ENCODE measurements around the gene RHEB. TPM values are rescaled to one million over a fixed set of nuclear protein-coding genes. Genes with fewer than 3 reads are reported as not detected.
"Not testable (repeated sequence)": the region's sequence is repeated elsewhere in the genome, so short reads cannot be mapped to it uniquely, and the experiment has no call there.

RHEB gene
- total RNA-seq, 2 donors from 2014 or later, result 53.4 to 69.7 TPM

- intact Hi-C loops (cut with DNase I, micrococcal nuclease), result no loop called here
- DNase-seq, result no peak
- peak; percentile 29 for ATAC-seq
Observed at GRCh38 chr7:151537818-151538561, 18.3 kb upstream of the RHEB start.

DNA sequence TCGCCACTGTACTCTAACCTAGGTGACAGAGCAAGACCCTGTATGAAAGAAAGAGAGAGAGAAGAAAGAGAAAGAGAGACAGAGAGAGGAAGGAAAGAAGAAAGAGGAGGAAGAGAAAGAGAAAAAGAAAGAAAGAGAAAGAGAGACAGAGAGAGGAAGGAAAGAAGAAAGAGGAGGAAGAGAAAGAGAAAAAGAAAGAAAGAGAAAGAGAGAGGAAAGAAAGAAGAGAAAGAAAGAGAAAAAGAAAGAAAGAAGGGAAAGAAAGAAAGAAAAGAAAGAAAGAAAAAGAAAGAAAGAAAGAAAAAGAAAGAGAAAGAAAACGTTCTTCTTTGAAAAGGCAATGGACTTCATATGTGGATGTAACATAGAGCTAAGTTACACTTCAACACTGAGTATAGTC, 16.5 kb upstream of the RHEB start:
- ATAC-seq; DNase-seq; intact Hi-C loops (cut with DNase I, micrococcal nuclease): not testable (repeated sequence)

DNA sequence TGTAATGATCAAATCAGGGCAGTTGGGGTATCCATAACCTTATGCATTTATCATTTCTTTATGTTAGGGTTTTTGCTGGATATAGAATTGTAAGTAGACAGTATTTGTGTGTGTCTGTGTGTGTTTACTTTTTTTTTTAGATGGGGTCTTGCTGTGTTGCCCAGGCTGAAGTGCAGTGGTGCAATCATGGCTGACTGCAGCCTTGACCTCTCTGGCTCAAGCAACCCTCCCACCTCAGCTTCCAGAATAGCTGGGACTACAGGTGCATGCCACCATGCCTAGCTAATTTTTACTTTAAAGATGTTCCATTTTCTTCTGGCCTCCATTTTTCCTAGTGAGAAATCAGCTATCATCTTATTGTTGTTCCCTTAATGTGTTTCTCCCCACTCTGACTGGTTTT, 10.1 kb upstream of the RHEB start:
- no peak for ATAC-seq
- intact Hi-C loops (cut with DNase I, micrococcal nuclease), result no loop called here
- no peak for DNase-seq

- DNase-seq (no peak), ATAC-seq (no peak)
- intact Hi-C loops (cut with DNase I, micrococcal nuclease), result no loop called here
Observed at GRCh38 chr7:151524845-151525244, 5.2 kb upstream of the RHEB start.

DNA sequence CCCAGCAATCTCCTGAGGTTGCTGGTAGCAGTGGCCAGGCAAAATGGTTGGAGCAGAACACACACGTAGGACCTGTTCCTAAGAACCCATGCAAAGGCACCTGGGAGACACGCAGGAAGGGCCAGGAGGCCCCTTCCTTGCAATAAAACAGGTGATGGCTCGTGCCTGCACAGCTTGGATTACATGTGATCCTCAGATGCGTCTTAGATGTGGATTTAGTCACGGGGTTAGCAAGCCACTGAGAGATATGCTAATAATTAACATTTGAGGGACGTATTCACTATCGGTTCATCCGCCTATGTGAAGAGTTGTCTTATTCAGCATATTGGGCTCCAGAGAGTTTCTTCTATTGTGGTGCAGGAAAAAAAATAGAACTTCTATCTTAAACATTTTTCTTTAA, 4.6 kb upstream of the RHEB start:
- ATAC-seq (no peak), DNase-seq (no peak)
- intact Hi-C loops (cut with DNase I, micrococcal nuclease), result no loop called here

DNA sequence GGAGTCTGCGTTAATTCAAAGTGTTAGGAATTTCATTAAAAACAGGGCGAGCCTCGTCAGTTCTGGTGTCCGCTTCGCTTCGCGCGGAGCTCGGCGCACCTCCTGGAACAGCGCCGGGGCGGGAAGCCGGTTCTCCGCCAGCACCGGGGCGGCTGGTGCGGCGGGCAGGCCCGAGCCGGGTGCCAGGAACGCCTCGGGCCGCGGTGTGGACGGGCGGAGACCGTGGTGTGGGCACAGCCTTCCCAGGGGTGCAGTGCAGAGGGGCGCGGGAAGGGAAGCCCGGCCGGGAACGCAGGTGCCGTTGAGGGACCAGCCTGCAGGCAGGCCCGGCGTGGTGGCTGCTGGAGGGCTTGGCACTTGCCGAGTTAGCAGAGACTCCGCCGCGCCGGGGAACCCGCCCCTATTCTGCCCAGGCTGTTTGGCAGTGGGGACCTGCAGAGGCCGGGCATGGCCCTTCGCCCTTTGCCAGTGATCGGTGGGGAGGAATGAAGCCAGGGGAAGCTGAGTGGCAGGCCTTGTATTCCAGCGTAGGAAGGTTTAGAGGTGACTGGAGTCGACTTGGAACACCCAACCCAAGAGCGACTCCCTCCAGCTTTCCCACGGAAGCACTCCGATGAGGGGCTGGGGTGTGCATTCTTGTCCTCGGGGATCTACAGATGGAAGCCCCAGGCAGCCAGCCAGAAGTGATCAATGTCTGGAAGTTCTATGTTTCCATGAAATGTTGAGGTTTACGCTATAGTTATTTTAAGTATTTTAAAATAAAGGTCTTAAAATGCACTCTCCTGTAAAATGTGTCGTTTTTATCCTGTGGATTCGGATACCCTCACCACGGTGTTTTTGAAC, 945 bp upstream of the RHEB start:
- peak; percentile 53 to 72 for DNase-seq
- intact Hi-C loops (cut with DNase I, micrococcal nuclease), result no loop called here
- ATAC-seq, result peak; percentile 24

- intact Hi-C loops (cut with DNase I, micrococcal nuclease), result loop anchor here in 1 of 2 donors (10.0 kb wide), 1 partner anchor 54 kb away; no protein-coding TSS in a partner anchor
- ATAC-seq, result peak; percentile 74
- DNase-seq, result peak; percentile 56 to 68
Observed at GRCh38 chr7:151518947-151519764, 539 bp downstream of the RHEB start.

- ATAC-seq, result peak; percentile 30
- peak; percentile 63 to 79 for DNase-seq
- intact Hi-C loops (cut with DNase I, micrococcal nuclease), result loop anchor here in 1 of 2 donors (10.0 kb wide), 1 partner anchor 54 kb away; no protein-coding TSS in a partner anchor
Observed at GRCh38 chr7:151518105-151518946, 1.4 kb downstream of the RHEB start.

DNA sequence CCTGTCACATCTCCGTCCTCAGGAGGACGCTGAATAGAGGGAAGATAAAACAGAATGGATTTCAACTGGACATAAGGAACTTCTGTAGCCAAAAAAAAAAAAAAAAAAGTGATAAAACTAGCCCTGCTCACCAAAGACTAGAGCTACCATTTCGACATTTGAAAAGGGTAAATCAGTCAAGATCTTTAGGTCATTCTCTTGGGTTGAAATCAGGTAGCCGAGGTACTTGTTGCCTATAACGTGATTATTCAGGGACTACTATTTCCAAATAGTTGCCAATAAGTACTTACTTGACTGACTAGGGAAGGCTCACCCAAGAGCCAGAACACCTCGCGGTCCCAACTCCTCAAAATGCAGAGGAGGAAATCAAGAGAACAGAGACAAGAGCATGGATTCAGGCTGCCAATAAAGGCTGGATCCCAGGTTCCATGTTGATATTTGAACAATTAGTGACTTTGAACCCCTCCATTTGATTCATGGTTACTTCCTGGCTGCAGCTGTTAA, 2.0 kb downstream of the RHEB start:
- DNase-seq, result no peak
- no peak for ATAC-seq
- intact Hi-C loops (cut with DNase I, micrococcal nuclease), result loop anchor here in 1 of 2 donors (10.0 kb wide), 1 partner anchor 53 kb away; no protein-coding TSS in a partner anchor

GRCh38 chr7:151515276-151515565, 4.5 kb downstream of the RHEB start:
- intact Hi-C loops (cut with DNase I, micrococcal nuclease), result loop anchor here in 1 of 2 donors (10.0 kb wide), 1 partner anchor 50 kb away; no protein-coding TSS in a partner anchor
- ATAC-seq, result no peak
- DNase-seq, result no peak

- ATAC-seq (no peak), DNase-seq (no peak)
- intact Hi-C loops (cut with DNase I, micrococcal nuclease), result loop anchor here in 1 of 2 donors (10.0 kb wide), 1 partner anchor 50 kb away; no protein-coding TSS in a partner anchor
Observed at GRCh38 chr7:151514461-151515275, 5.0 kb downstream of the RHEB start.

DNA sequence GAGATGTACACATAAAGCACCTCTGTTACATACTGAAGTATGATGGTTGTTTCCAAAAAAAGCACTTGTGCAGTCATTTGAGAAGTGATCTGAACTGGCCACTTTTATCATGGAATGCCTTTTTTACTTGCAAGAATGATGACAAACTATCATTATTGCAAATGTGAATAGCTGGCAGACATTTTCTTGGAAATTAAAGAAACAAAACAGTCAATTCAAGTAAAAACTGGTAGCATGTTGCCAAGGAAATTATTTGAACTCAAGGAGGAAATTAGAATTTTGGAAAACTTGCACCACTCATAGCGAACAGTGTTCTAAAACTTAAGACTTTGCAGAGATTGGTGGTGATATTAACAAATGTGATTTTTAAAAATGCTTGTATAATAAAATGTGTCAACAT, 6.6 kb downstream of the RHEB start:
- ATAC-seq (no peak), DNase-seq (no peak)
- intact Hi-C loops (cut with DNase I, micrococcal nuclease), result loop anchor here in 1 of 2 donors (10.0 kb wide), 1 partner anchor 48 kb away; no protein-coding TSS in a partner anchor

DNA sequence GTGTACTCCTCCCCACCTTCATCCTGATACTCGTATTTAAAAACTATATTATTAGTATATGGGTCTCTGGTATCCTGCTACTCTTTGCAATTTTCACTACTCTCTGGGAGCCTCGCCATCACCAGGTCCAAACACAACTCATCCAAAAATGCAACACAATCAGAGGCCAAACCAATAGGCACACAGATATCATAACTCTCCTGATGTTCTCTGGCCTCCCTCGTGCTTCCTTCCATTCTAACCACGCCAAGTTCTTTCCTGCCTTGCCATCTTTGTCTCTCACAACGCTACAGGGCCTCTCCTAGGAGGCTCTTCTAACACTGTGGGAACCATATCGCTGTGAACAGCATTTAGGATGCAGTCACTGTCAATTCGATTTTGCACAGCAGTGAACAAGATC, 7.3 kb downstream of the RHEB start:
- no peak for DNase-seq
- intact Hi-C loops (cut with DNase I, micrococcal nuclease), result loop anchor here in 1 of 2 donors (10.0 kb wide), 1 partner anchor 48 kb away; no protein-coding TSS in a partner anchor
- ATAC-seq, result no peak

DNA sequence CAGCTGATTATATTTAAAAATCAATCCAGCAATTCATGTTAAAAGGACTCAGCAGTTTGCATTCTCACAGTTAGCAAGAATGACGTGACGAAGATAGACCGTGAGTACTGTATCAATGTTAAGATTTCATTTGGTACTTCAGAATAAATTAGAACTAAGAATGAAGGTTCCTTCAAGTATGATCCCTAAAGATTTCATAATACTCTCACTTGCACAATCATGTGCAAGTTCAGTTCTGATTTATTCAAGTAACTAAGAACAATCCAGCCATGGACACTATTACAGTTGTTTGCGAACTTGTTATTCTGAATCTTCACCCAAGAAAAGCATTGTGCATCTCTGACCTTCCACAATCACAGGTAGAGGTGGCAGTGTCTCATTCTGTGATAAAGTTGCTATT, 7.7 kb downstream of the RHEB start:
- DNase-seq, result no peak
- intact Hi-C loops (cut with DNase I, micrococcal nuclease), result loop anchor here in 1 of 2 donors (10.0 kb wide), 1 partner anchor 47 kb away; no protein-coding TSS in a partner anchor
- no peak for ATAC-seq

GRCh38 chr7:151511270-151511669, 8.4 kb downstream of the RHEB start:
- DNase-seq (no peak), ATAC-seq (no peak)
- intact Hi-C loops (cut with DNase I, micrococcal nuclease), result loop anchor here in 1 of 2 donors (10.0 kb wide), 1 partner anchor 46 kb away; no protein-coding TSS in a partner anchor

DNA sequence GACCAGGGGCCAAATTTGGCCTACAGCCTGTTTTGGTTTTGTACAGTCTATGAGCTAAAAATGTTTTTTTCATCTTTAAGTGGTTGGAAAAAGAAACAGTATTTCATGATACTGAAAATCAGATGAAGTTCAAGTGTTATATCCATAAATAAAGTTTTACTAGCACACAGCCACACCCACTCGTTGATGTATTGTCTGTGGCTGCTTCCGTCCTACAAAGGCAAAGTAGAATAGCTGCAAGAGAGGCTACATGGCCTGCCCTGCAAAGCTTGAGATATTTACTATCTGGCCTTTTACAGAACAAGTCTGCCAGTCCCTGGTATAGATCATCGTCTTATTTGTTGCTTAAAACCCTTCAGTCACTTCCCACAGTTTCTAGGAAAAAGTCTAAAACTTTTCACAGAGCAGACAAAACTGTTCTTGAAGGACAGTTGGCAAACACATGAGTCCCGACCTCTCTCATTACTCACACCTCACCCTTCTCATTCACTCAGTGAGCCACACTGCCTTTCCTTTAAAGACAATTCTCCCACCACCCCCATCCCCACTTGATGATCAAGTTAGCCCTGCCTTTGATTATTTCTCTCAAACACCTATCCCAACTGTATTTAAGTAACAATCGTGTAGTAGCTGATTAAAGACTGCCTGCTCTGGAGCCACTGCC, 9.9 kb downstream of the RHEB start:
- peak; percentile 93 for ATAC-seq
- intact Hi-C loops (cut with DNase I, micrococcal nuclease), result loop anchor here in 1 of 2 donors (10.0 kb wide), 1 partner anchor 45 kb away; no protein-coding TSS in a partner anchor
- peak in 1 of 2 donors; percentile 13 for DNase-seq

Measured in left colon (tissue), 2 donors.